ENCODE data around the gene RUNX1.

The RUNX1 gene

DNA sequence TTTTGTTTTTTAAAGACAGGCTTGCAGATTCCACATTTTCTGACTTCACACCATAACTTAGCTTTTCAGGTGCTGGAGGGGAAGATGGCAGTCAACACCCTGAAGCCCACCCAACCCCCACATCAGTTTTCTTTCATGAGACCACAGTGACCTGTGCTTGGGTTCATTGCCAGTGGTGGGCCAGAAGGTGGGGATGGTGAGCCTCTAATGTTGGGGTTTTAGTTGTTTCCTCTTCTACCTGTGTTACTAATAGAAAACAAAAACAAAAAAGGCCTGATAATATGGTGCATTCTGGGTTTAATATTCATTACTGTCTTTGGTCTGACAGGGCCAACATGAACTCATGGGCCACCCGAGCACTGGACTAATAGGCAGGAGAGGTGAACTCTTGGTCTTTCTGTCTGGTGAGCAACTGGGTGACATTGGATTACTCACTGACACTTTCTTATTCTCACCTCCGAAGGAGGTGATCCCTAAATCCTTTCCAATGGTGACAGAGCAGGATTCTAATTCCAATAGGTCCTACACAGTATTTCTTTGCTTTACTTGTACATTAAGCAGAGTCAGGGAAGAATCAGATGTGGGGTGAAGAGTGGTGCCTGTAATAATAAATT lies 247.5 kb downstream of the RUNX1 start:
- peak; percentile 41 for DNase-seq

DNA sequence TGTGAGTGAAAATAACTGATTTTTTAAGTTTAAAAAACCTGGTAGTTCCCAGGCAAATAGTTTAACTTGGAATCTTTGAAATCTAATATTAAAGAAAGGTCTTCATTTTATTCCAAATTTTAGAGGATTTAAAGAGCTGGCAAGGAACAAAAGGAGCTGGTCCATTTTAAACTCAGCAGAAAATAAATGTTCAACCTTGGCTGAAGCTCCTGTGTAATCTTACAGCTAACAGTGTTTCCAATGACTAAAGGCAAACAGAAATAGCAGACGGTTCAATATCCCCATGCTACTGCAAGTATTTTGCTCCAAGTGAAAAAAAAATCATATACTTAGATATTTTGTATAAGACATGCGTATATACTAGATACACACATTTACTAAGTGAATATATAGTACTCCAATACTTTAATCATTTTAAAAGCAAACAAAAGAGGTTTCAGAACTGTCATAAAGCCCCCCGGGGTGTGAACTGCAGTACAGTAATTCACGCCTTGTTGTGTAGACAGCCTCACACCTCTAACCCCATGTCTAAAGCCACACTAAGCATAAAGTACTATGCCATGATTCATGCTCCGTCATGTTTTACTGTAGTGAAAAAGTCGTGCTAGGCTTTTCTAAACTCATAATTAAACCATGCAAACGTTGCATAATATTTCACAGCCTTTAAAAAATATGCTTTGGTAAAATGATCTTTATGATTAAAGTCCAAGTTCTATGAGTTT lies 248.1 kb downstream of the RUNX1 start:
- no peak for DNase-seq

DNA sequence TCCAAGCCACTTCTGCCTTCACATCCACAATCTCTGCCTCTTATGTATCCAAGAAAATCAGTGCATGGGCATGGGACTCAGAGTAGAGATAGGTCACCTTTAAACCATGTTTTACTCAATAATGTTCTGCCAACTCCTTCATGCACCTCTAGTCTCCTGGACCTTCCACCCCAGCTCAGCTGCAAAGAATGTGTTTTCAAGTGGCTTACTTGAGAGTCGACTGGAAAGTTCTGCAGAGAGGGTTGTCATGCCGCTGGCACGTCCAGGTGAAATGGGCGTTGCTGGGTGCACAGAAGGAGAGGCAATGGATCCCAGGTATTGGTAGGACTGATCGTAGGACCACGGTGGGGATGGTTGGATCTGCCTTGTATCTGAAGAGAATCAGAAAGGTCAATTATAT lies 250.0 kb downstream of the RUNX1 start:
- no peak for DNase-seq

DNA sequence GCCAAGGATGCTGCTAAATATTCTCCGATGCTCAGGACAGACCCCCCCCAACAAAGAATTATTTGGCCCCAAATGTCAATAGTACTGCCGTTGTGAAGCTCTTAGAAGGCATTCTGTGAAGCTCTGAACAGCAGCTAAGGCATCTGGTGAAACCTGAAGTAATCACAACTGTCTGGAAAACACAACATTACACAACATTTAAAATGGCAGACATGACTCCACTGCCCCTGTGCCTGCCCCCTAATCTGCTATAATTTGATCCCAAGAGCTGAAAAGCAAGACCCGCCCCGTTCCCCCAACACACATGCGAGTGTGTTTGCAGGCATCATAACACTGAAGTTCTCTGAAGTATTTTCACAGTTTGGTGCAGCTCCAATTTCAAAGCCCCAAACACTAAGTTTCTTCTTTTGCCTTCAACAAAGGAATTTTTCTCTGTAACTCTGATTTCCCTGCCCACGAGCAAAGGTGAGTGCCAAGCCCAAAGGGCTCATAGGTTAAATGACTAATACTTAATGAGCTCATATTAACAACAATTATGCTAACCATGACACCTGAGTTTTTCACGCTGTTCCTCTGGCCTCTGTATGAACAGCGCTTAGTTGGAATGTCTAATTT lies 251.1 kb downstream of the RUNX1 start:
- no peak for DNase-seq

DNA sequence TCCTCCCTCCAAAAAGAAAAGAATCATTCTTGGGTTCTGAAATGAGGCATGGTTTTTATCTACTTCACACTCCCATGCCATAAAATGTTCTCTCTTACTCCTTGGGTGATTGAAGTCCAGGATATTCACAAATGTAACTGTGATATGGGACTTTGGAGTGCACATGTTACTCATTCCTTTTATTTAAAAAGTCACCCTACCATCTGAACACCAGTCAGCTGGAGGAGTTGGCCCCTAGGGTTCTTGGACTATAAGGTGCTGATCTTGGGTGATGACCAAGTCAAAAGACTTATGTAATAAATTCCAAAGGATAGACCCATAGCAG lies 251.9 kb downstream of the RUNX1 start:
- no peak for DNase-seq

DNA sequence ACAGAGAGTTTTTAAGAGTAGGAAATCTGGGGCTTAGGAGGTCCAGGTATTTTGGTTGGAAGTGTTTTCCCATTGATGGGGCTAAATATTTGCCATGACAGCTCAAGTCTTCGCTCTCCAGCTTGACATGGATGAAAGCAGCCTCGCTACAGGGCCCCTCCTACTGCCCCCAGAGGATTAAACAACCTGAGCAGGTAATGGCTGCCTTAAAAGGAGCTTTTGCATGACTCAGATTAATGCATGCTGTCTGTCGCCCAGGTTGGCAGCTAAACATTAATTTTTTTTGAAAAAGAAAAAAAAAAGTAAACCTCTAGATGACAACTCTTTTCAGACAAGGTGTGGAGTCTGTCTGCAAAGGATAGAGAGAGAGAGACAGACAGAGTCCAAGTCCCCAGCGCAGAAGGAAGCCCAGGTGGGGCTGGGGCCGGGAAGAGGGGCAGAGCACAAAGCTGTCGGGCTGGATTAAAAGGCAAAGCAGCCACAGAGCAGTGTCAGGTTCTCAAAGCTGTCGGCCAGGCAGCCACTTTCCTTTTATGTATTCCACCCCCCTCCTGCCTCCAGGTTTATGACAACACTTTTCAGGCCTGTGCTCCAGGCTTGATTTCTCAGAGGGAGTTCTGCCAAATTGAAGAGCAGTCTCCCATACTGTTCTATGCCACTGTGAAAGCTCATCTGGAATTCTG lies 252.4 kb downstream of the RUNX1 start:
- DNase-seq, result no peak

DNA sequence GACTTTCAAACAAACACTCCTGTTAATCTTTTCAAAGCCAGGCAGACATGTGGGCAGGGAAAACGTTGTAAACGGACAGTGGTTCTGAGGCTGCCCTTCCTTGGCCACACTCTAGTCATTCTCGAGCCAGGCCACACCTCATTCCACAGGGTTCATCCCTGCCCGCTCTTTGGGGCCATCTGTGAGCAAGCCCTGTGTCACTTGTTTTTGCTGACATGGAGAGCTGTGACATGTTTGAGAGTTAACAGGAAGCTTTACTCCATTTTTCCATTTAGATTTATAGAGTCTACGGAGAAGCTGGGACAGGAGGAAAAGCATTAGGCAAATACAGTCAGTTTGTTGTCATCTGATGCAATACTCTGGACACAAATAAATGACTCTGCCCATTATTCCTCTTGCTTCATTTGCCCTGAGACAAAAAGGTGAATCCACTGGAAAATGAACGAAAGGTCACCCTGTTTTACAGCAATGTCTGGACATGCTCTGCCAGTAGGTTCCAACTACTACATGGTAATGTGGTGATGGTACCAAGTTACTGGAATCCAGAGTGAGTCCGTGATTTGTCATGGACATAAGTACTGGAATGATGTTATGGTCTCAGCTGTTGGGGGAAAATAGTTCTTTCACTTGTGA lies 253.4 kb downstream of the RUNX1 start:
- DNase-seq, result no peak

DNA sequence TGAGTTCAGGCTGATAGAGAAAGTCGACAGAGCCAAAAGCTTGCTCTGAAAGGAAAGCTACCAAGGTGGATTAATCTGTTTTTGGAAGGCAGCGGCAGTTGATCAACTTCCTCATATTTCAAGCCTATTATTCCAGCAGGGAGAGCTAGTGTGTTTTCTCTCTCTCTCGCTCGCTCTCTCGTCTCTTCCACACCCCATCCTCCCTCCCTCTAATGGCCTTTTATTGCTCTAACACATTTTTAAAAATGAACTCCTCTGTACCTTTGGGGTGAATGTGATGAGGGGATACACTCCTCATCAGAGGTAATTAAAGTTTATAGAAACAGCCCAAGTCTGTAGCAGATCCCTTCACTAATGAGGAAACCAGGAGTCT lies 253.9 kb downstream of the RUNX1 start:
- no peak for DNase-seq

DNA sequence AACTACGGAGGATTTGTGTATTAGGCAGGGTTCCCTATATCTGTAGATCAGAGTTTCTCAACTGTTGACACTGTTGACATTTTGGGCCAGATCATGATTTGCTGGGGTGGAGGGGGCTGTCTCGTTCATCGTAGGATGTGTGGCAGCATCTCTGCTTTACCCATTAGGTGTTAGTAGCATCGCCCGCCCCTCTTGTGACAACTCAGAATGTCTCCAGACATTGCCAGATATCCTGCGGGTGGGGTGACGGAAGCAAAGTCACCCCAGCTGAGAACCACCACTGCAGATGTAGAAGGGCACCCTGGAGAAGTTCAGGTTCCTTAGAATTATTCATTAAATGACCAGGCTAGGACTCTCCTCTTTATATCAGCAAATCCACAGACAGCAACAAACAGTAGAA lies 254.4 kb downstream of the RUNX1 start:
- no peak for DNase-seq

DNA sequence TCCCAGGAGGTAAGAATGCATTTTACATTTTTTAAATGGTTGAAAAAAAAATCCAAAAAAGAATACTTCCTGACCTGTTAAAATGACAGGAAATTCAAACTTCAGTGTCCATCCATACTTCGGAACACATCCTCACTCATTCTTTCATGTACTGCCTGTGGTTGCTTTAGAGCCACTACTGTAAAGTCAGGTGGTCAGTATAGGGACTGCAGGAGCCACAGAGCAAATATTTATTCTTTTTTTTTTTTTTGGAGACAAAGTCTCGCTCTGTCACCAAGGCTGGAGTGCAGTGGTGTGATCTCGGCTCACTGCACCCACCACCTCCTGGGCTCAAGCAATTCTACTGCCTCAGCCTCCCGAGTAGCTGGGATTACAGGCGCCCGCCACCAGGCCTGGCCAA lies 255.6 kb downstream of the RUNX1 start:
- no peak for DNase-seq

DNA sequence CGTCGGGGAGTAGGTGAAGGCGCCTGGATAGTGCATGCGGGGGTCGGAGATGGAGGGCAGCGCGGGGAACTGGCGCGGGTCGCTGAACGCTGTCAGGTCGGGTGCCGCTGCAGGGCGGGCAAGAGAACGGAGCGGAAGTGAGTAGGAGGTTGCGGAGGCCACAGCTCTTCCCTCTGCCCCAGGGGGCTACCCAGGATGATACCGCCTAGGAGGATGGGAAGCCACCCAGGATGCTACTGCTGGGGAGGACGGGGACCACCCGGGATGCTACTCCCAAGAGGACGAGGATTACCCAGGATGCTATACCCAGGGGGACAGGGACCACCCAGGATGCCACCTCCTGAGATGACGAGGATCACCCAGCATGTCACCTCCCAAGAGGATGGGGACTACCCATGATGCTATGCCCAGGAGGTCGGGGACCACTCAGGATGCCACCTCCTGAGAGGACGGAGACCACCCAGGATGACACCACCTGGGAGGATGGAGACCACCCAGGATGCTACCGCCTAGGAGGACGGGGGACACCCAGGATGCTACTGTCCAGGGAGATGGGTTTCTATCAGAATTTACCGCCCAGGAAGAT lies 256.5 kb downstream of the RUNX1 start:
- DNase-seq, result no peak

DNA sequence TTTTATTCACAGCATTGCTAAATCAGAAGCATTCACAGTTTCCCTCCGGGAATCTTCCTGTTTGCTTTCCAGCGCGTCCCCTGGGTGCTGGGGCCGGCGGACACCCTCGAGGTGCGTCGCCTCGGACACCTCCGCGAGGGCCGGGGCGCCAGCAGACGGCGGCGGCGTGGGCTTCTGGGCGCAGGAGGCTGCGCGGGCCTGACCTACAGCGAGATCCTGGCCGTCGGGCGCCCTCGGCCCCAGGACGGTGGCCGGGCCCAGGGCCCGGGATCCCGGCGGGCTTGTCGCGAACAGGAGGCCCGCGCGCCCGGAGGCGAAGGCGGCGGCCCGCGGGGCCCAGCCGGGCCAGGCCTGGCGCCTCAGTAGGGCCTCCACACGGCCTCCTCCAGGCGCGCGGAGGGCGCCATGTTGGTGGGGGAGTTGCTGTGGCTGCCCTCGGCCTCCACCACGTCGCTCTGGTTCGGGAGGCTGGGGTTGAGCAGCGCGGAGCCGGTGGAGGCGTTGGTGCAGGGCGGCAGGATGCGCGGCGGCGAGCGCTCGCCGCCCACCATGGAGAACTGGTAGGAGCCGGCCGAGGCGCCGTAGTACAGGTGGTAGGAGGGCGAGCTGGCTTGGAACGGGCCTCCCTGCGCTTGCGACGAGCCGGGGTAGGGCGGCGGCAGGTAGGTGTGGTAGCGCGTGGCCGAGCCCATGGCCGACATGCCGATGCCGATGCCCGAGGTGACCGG lies 257.2 kb downstream of the RUNX1 start:
- DNase-seq, result no peak

DNA sequence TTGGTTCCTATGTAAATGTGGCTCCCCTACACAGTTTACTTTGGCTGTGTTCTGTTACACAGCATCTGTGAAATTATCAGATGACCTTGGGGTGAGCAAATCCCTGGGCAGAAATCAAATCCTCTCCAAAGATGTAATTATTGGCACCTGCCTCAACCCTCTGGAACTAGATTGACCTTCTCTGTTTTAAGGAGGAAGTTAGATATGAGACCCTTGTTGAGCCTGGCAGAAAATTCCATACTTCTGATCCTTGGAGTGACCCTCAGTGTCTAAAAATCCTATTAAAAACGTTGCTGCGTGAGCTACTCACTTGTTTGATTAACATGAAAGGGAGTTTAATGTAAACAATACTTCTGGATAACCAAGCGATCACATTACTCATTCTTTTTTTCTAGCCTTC lies 258.3 kb downstream of the RUNX1 start:
- DNase-seq, result no peak

DNA sequence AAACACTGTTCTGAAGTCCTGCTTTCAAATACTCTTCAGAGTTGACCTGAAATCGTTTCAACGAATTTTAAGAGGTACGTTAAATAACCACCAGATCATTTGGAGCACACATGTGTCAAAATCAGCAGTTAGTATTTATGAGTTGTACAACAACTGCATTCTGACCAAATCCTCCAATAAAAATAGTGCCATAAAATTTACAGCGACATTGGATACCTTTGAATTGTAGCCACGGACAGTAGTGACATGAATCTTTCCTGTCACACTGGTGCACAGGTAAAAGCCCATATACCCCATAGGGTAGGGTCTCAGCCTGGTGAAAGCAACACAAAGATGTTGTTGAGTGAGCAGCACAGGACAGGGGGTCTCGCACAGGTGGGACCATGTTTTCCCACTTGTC lies 258.8 kb downstream of the RUNX1 start:
- no peak for DNase-seq

DNA sequence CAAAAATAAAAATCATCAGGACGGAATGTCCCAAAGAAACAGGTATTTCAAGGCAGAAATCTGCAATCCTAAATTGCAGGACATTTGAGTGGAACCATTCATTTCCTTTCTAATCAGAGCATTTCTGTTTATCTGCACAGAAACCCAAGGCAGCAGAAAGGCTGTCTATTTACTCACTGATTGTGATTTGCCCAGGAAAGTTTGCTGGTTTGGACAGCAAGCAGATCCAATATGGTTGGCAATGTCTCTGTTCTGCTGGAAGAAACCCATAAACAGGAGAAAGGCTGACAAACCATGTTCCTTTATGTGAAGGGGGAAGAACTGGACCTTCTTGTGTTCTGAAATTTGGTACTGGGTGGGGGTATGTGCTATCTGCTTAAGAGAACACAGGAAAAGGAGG lies 260.2 kb downstream of the RUNX1 start:
- DNase-seq, result no peak

DNA sequence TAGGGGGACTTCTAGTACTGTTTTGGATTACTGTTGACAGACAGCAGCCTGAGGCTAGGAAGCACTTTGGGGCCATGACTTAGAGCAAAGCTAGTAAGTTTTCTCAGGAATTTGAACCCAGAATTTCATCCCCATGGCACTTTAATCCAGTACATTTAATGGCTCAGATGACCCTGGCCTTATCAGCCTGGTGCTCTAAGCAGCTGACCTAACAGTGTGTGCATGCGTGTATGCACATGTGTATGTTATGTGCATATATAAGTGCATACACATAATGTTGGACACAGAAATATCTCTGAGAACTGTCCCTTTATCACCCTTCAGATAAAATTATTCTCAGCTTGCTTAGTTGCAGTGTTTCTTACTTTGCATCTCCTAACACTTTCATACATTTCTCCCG lies 265.3 kb downstream of the RUNX1 start:
- no peak for DNase-seq

DNA sequence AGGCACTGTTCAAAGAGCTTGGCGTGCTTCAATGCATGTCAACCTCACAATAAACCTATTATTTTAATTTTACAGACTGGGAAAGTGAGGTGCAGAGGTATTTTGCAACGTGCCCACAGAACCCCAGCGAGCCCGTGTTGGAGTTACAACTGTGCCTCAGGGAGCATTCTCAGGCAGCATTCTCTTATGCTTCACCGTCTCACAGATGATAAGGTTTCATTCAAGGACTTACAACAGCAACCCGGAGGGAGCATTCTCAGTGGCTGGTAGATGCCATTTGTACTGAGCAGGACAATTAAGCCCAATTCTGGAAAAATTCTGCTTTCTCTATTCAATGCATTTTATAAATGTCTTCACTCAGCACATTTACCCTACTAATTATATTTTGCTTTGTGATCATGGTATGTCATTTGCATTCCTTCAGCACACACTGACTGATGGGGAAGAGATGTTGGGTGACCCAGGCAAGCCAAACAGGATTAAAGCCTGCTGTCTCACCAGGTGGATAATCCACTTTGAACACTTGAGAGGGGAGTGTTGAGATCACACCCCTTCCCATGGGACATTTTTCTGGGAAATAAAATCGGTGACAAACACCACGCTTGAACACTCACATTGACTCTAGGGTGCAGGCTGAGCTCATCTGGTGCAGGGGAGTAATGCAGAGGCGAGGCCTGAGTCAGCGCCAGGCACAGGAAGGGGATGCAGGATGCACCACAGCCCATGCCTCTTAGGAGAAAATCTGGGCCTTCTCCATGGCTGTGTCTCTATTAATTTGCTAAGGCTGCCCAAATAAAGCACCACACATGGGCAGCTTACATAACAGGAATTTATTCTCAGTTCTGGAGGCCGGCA lies 266.4 kb downstream of the RUNX1 start:
- DNase-seq, result no peak

DNA sequence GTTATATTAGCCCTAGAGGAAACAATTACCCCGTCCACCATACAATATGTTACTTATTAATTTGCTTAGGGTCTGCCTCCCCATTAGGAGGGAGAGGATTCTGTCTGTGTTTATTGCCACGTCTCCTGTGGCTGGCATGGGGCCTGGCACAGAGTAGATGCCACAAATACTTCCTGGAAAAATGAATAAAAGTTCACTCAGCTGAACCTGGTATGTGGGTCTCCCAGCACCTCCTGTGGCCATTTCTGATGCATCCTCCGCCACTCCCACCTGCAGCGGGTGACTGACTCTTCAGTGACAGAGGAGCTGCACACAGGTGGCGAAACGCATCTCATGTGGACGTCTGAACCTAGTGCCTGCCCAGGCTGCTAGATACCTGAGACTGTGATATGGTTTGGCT lies 267.6 kb downstream of the RUNX1 start:
- no peak for DNase-seq

DNA sequence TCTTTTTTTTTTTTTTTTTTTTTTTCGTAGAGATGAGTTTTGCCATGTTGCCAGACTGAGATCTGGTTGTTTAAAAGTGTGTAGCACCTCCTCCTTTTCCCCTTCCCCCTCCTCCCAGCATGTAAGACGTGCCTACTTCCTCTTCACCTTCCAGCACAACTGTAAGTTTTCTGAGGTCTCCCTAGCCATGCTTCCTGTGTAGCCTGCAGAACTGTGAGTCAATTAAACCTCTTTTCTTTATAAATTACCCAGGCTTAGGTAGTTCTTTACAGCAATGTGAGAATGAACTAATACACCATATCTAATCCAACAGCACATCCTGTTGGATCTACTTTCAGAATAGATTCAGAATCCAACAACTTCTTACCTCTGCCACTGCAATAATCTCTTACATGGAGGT lies 269.2 kb downstream of the RUNX1 start:
- DNase-seq, result no peak

DNA sequence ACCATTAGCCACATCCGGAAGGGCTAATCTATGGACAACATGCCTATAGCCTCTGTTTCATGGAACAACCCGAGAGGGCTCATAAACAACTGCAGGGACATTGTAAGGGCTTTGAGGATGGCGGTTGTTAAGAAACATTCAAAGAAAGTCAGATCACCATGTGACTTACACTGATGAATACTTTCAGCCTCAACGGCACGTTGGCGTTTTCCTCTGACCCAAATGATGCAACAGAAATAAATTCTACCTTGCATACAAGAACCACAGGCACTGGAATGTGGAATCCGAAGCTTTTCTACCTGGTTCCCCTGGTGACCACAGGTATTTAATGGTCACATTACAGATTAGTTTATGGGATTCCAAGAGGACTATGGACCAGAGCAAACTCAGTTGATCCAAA lies 273.3 kb downstream of the RUNX1 start:
- DNase-seq, result no peak

DNA sequence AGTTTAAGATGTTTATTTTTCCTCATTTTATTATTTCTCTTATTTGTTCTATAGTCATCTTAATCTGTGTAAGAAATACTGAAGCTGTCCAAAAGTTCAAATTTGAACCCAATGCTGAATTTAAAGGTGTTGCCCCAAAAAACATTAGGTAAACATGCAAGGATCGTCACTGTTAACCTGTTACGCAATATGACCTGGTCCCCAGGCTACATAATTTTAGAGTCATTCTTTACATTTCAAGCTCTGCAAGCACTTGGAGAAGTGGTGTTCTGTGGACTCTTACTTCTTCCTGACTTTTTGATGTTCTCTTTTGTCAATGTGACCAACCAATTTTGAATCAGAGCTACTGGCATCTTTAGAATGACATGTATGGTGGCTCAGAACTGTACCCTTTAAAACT lies 274.4 kb downstream of the RUNX1 start:
- DNase-seq, result no peak
